Measurements from ENCODE around the gene SPECC1.
"Not testable (repeated sequence)": the region's sequence is repeated elsewhere in the genome, so short reads cannot be mapped to it uniquely, and the experiment has no call there.

SPECC1 gene

GRCh38 chr17:20313306-20313705 lies 304.1 kb downstream of the SPECC1 start:
- no peak for DNase-seq (ENCODE audit: low spot score)

- peak; percentile 33 for DNase-seq (ENCODE audit: low spot score)
Measured at GRCh38 chr17:20313891-20314290, 304.7 kb downstream of the SPECC1 start.

GRCh38 chr17:20314834-20315233 lies 305.7 kb downstream of the SPECC1 start:
- peak; percentile 43 for DNase-seq (ENCODE audit: low spot score)

GRCh38 chr17:20315311-20315710 lies 306.2 kb downstream of the SPECC1 start:
- peak; percentile 32 for DNase-seq (ENCODE audit: low spot score)

GRCh38 chr17:20315821-20316220 lies 306.7 kb downstream of the SPECC1 start:
- DNase-seq (ENCODE audit: low spot score): peak; percentile 38

- peak; percentile 87 for DNase-seq (ENCODE audit: low spot score)
Measured at GRCh38 chr17:20320535-20321229, 311.5 kb downstream of the SPECC1 start.

- not testable (repeated sequence) for DNase-seq (ENCODE audit: low spot score)
Measured at GRCh38 chr17:20321357-20321756, 312.2 kb downstream of the SPECC1 start.

GRCh38 chr17:20327739-20328138 lies 318.6 kb downstream of the SPECC1 start:
- not testable (repeated sequence) for DNase-seq (ENCODE audit: low spot score)

- not testable (repeated sequence) for DNase-seq (ENCODE audit: low spot score)
Measured at GRCh38 chr17:20351405-20351804, 342.2 kb downstream of the SPECC1 start.

- DNase-seq (ENCODE audit: low spot score): not testable (repeated sequence)
Measured at GRCh38 chr17:20352567-20352966, 343.4 kb downstream of the SPECC1 start.

- not testable (repeated sequence) for DNase-seq (ENCODE audit: low spot score)
Measured at GRCh38 chr17:20363846-20364245, 354.7 kb downstream of the SPECC1 start.

Measured in ecto neural progenitor cell (in vitro differentiated cells).